ENCODE data around the gene ALDH3B2. TPM values are rescaled to one million over a fixed set of nuclear protein-coding genes. Genes with fewer than 3 reads are reported as not detected.

The ALDH3B2 gene
- total RNA-seq, 2 donors from 2014 or later = 1.8 to 4.4 TPM

DNA sequence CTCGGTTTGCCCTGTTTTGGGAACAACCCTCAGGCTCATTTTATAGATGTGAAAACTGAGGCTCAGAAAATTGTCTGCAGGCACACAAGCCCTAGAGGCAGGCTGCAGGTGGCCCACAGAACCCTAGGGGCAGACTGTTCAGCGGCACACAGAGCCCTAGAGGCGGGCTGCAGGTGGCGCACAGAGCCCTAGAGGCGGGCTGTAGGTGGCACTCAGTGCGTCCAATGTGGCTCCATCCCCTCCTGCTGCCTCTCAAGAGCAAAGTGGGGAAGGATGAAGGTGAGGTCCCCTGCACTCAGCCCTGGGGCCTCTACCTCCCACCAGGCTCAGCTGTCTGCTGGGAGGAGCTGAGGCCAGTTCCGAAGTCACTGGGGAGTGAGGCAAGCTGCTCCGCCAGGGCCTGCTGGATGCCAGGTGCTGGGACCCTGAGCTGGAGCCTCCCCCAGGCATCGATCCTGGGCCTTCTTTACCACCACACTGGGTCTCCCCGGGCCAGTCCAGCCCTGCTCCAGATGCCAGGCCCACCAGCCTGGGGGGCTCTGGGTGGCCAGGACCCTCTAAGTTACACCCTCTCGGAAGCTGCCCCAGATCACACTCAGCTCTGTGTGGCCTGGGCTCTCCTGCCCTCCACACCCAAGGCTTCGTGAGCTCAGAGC is 26.2 kb downstream of the ALDH3B2 start:
- Histone ChIP-seq H3K9me3 (no peaks in the 10 kb centered on the region), H3K4me1 (replicated peaks) (no peaks in the 10 kb centered on the region), H3K4me3 (no peak overlapping the region), H3K27me3 (replicated peaks; ENCODE audit: insufficient read depth) (no peaks in the 10 kb centered on the region), H3K27ac (no peak overlapping the region), H3K36me3 (no peaks in the 10 kb centered on the region)
- 69% methylated on average over 11 of the region's 12 CpGs for WGBS
- intact Hi-C loops (cut with DNase I) = no loop called here
- no peak for TF ChIP-seq POLR2A (IDR thresholded peaks at IDR 0.05)
- TF ChIP-seq POLR2AphosphoS5 (IDR thresholded peaks at IDR 0.05) = no peak
- TF ChIP-seq, protein P1, sequence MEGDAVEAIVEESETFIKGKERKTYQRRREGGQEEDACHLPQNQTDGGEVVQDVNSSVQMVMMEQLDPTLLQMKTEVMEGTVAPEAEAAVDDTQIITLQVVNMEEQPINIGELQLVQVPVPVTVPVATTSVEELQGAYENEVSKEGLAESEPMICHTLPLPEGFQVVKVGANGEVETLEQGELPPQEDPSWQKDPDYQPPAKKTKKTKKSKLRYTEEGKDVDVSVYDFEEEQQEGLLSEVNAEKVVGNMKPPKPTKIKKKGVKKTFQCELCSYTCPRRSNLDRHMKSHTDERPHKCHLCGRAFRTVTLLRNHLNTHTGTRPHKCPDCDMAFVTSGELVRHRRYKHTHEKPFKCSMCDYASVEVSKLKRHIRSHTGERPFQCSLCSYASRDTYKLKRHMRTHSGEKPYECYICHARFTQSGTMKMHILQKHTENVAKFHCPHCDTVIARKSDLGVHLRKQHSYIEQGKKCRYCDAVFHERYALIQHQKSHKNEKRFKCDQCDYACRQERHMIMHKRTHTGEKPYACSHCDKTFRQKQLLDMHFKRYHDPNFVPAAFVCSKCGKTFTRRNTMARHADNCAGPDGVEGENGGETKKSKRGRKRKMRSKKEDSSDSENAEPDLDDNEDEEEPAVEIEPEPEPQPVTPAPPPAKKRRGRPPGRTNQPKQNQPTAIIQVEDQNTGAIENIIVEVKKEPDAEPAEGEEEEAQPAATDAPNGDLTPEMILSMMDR (IDR thresholded peaks at IDR 0.05) = no peak
- DNase-seq (ENCODE audit: low spot score) = no peak

DNA sequence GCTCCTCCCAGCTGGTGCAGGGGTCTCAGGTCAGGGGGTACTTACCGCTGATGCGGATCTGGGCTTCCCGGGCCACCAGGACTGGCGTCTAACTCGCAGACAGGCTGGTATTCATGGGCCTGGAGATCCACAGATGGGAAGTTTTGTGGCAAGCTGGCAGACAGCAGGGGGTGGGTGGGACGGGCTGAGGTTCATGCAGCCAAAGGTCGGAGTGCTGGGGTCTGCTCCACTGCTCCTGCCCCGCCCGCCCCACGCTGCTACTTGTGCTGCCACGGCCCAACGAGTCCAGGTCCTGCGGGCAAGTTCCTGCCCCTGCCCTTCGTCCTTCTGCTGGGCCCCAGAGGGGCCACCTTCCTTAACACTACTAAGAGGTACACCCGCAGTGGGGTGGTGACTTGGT is 27.0 kb downstream of the ALDH3B2 start:
- Histone ChIP-seq H3K4me3 (no peak overlapping the region), H3K4me1 (replicated peaks) (no peaks in the 10 kb centered on the region), H3K36me3 (no peaks in the 10 kb centered on the region), H3K27me3 (replicated peaks; ENCODE audit: insufficient read depth) (no peaks in the 10 kb centered on the region), H3K27ac (no peak overlapping the region), H3K9me3 (no peaks in the 10 kb centered on the region)
- WGBS = 69% methylated on average over 11 of the region's 15 CpGs
- no peak for TF ChIP-seq POLR2AphosphoS5 (IDR thresholded peaks at IDR 0.05)
- TF ChIP-seq, protein P1 (IDR thresholded peaks at IDR 0.05) = no peak
- no peak for TF ChIP-seq POLR2A (IDR thresholded peaks at IDR 0.05)
- intact Hi-C loops (cut with DNase I) = no loop called here
- DNase-seq (ENCODE audit: low spot score) = no peak

DNA sequence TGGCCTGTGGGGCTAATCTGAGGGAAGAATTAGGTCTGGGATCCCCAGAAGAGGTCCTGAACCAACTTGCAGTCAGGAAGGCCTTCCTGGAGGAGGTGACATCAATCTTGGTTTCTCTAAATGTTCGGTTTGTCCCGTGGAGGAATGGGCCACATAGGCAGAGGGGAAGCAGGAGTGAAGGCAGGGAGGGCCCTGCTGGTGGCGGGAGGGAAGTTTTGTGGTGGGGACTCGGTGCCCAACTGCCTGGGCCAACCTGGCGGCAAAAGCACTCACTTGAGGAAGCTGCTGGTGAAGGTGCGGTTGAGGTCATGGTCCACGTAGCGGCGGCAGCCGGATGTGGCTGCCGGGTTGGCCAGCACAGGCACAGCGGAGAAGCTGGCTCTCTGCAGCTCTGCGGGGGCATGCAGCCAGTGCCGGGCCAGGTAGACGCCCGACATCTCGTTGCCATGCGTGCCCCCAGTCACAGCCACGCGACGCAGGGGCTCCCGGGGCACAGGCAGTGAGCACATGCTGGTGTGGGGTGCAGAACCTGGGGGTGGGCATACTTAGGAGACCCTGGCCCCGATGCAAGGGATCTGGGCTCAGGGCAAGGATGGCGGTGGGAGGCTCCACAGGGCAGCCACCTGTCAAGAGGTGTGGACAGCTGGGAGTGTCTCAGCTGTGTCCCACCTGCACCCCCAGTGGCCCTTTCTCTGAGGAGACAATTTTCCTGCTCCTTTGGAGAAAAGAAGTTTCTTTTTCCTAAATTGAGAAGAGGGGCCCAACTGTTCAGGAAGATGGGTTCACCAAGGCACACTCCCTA is 27.7 kb downstream of the ALDH3B2 start:
- no peak overlapping the region for H3K27ac ChIP-seq
- H3K9me3 ChIP-seq = no peaks in the 10 kb centered on the region
- TF ChIP-seq POLR2A (IDR thresholded peaks at IDR 0.05) (no peak), POLR2AphosphoS5 (IDR thresholded peaks at IDR 0.05) (no peak)
- TF ChIP-seq, protein P1 (IDR thresholded peaks at IDR 0.05) = no peak
- H3K4me1 ChIP-seq (replicated peaks) = no peaks in the 10 kb centered on the region
- intact Hi-C loops (cut with DNase I) = no loop called here
- no peak overlapping the region for H3K4me3 ChIP-seq
- no peaks in the 10 kb centered on the region for H3K27me3 ChIP-seq (replicated peaks; ENCODE audit: insufficient read depth)
- no peak for DNase-seq (ENCODE audit: low spot score)
- no peaks in the 10 kb centered on the region for H3K36me3 ChIP-seq
- WGBS = 66% methylated on average over 8 of the region's 24 CpGs

DNA sequence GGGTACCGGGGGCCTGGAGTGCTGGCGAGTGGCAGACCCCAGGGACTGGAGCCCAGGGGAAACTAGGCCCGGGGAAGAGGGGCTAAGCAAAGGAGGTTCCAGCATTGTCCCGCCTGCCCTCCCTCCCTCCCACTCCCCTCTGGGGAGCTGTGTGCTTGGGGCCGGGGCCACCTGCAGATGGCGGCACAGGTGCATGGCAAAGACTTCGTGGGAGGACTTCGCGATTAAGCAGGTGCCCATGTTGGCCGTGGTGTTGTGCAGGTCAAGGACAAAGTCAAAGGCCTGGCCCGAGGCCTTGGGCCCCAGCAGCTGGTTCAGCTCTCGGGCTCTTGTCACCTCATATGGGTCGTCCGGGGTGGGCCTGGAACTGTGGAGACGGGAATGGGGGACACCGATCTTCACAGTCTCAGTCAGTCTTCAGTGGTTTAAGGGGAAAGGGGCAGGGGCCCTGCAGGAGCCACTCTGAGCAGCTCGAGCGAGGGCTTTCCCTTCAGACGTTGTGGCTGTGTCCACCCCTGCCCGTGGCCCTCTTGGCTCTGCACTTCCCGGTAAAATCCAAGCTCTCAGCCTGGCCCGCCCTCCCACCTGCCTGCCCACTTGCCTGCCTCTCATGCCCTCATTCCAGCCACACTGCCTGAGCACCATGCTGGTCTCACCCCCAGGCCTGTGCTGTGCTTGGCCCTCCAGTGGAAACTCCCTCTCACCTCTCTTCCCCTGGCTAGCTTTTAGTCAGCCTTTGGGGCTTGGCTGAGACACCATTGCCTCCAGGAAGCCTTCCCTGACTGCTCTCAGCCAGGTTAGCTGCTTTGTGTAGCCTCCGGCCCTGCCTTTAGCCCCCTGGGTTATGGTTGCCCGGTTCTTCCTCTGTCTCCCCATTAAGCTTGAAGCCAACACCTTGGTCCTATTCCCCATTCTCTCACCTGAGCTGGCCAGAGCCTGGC is 28.6 kb downstream of the ALDH3B2 start:
- 83% methylated on average over 24 of the region's 24 CpGs for WGBS
- Histone ChIP-seq H3K27ac (no peak overlapping the region), H3K36me3 (no peaks in the 10 kb centered on the region), H3K4me3 (no peak overlapping the region), H3K27me3 (replicated peaks; ENCODE audit: insufficient read depth) (no peaks in the 10 kb centered on the region), H3K4me1 (replicated peaks) (no peaks in the 10 kb centered on the region), H3K9me3 (no peaks in the 10 kb centered on the region)
- no peak for DNase-seq (ENCODE audit: low spot score)
- intact Hi-C loops (cut with DNase I) = no loop called here
- TF ChIP-seq POLR2AphosphoS5 (IDR thresholded peaks at IDR 0.05) (no peak), POLR2A (IDR thresholded peaks at IDR 0.05) (no peak)
- TF ChIP-seq, protein P1 (IDR thresholded peaks at IDR 0.05) = no peak
